GM18861 (cell line): Measurements from ENCODE around the gene FAHD2B.
"Not testable (repeated sequence)": the region's sequence is repeated elsewhere in the genome, so short reads cannot be mapped to it uniquely, and the experiment has no call there.

Source experiments
- ATAC-seq: cut with Tn5 transposase; IDR thresholded peaks from one replicate; pipeline ENCODE4 v1.9.1; 2021; ENCODE audit not compliant: unreplicated experiment

The FAHD2B gene

GRCh38 chr2:97068722-97069121, 26.0 kb downstream of the FAHD2B start:
- ATAC-seq = not testable (repeated sequence)

GRCh38 chr2:97068074-97068473, 26.6 kb downstream of the FAHD2B start:
- ATAC-seq = no peak

- no peak for ATAC-seq
Observed at GRCh38 chr2:97067279-97068004, 27.2 kb downstream of the FAHD2B start.

GRCh38 chr2:97066030-97066429, 28.7 kb downstream of the FAHD2B start:
- ATAC-seq = not testable (repeated sequence)

- ATAC-seq = not testable (repeated sequence)
Observed at GRCh38 chr2:97062020-97062419, 32.7 kb downstream of the FAHD2B start.

- ATAC-seq = not testable (repeated sequence)
Observed at GRCh38 chr2:97059782-97060181, 34.9 kb downstream of the FAHD2B start.

- ATAC-seq = not testable (repeated sequence)
Observed at GRCh38 chr2:97056150-97056549, 38.5 kb downstream of the FAHD2B start.

- ATAC-seq = not testable (repeated sequence)
Observed at GRCh38 chr2:97050032-97050431, 44.6 kb downstream of the FAHD2B start.

- not testable (repeated sequence) for ATAC-seq
Observed at GRCh38 chr2:97048448-97048847, 46.2 kb downstream of the FAHD2B start.

GRCh38 chr2:97046676-97047075, 48.0 kb downstream of the FAHD2B start:
- not testable (repeated sequence) for ATAC-seq

- not testable (repeated sequence) for ATAC-seq
Observed at GRCh38 chr2:97045895-97046499, 48.7 kb downstream of the FAHD2B start.
